Measurements from ENCODE around the gene SPIRE2.

The SPIRE2 gene

GRCh38 chr16:89902980-89903379, 74.7 kb downstream of the SPIRE2 start:
- no peak for TF ChIP-seq CTCF (IDR thresholded peaks at IDR 0.05; ENCODE audit: low read depth, low read length)
- no peak overlapping the region for H3K4me3 ChIP-seq (ENCODE audit: low read depth, low read length)

DNA sequence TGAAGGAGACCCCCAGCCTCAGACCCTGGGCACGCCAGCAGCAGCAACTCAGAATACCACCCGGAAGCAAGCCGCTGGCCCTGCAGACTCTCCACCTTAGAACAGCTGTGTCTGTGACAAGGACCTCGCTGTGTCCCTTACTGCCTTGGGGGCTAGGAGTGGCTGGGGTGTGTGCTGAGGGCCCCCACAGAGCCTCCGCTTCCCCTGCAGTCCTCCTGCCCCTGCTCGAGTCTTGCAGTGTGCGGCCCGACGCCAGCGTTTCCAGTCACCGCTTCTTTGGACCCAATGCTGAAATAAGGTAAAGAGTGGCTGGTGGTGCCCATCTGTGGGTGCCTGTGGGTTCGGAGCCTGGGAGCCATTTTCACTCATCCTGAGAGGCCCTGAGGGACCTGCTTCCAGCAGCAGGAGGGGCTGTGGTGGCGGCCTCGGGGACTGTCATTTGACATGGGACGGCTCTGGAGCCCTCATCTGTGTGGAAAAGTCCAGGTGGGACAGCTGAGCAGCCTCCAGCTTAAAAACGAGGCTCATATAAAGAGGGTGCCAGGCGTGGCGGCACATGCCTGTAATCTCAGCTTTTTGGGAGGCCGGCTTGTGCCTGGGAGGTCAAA, 75.7 kb downstream of the SPIRE2 start:
- H3K4me3 ChIP-seq (ENCODE audit: low read depth, low read length), result no peak overlapping the region
- no peak for TF ChIP-seq CTCF (IDR thresholded peaks at IDR 0.05; ENCODE audit: low read depth, low read length)

- no peak for TF ChIP-seq CTCF (IDR thresholded peaks at IDR 0.05; ENCODE audit: low read depth, low read length)
Observed at GRCh38 chr16:89904606-89905510, 76.6 kb downstream of the SPIRE2 start.

DNA sequence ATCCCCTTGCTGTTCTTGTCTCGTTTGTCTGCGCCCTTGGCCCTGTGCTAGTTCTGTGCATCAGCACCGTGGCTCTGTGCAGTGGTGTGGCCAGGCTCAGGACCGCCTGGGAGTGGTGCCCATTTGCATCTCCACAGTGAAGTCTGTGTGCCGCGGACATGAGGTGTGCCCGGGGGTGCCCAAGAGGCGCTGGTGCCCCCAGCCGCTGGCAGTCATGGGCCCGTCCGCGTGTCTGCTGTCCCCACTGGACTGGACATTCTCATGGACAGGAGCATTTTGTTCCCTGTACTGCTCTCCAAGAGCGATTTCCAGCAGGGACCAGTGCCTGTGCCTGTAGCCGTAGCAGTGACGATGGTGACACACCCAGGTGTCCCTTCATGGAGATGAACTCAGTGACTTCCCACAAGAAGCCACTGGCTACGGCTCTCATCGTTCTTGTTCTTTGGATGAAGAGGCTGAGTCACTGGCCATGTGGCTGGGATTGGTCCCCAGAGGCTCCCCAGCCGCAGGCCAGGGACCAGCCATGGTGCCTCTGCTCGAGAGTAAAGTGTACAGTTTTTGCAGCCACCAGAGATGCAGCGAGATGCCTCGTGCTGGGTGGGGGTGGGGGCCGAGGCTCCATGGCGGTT, 77.3 kb downstream of the SPIRE2 start:
- no peak for TF ChIP-seq CTCF (IDR thresholded peaks at IDR 0.05; ENCODE audit: low read depth, low read length)
- no peak overlapping the region for H3K4me3 ChIP-seq (ENCODE audit: low read depth, low read length)

More at GRCh38 chr16:89904606-89905510, 76.6 kb downstream of the SPIRE2 start:
- H3K4me3 ChIP-seq (ENCODE audit: low read depth, low read length), result no peak overlapping the region

DNA sequence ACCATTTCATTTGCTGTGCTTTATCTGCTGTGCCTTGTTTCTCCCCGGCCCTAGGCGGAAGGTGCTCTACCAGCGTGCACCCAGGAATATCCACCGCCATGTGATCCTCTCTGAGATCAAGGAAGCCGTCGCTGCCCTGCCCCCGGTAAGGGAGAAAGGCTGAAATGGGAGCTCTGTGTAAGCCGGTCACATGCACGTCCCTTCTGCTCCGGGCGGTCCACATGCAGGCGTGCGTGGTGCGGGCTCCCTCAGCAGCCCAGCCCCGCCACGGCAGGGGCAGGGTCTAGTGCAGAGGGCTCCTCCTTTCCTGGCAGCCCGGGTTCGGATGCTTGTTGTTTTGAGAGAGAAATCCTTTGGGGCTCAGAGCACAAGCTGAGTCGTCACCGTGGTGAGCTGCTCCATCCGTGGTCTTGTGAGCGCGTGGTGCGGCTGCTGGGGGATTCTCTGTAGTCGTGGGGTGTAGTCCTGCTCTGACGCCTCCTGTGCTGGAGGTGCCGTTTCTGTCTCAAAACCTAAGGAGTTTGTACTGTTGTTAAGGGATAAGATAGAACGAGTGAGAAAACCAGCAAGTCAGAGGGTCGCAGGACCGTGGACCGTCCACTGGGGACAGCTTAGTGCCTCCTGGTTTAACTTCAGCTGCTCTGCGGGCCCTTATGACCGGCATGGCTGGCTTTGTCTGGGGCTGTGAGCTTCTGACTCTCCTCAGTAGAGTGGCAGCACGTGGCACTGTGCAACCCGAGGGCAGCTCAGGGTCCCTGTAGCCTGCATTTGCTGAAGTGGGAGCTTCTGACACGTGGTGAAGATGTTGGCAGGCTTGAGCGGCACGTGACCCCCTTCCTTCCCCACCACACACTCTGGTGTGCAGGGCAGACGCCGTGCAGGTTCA, 78.1 kb downstream of the SPIRE2 start:
- no peak overlapping the region for H3K4me3 ChIP-seq (ENCODE audit: low read depth, low read length)
- no peak for TF ChIP-seq CTCF (IDR thresholded peaks at IDR 0.05; ENCODE audit: low read depth, low read length)

DNA sequence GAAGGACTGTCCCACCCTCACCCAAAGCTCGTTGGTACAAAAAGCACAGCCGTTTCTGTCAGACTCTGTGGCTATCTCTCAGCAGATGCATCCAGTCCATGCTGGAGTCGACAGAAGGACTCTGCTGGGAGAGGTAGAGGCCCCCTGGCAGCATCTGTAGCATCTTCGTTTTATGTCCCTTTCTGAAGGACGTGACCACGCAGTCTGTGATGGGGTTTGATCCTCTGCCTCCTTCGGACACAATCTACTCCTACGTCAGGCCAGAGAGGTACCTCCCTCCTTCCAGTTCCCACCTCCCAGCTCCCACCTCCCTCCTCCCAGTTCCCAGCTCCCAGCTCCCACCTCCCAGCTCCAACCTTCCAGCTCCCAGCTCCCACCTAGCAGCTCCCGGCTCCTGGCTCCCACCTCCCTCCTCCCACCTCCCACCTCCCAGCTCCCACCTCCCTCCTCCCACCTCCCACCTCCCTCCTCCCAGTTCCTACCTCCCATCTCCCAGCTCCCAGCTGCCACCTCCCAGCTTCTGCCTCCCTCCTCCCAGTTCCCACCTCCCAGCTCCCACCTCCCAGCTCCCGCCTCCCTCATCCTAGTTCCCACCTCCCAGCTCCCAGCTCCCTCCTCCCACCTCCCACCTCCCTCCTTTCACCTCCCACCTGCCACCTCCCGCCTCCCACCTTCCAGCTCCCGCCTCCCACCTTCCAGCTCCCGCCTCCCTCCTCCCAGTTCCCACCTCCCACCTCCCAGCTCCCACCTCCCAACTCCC, 79.0 kb downstream of the SPIRE2 start:
- TF ChIP-seq CTCF (IDR thresholded peaks at IDR 0.05; ENCODE audit: low read depth, low read length), result no peak
- no peak overlapping the region for H3K4me3 ChIP-seq (ENCODE audit: low read depth, low read length)
